Measurements from ENCODE around the gene RPS15. TPM values are rescaled to one million over a fixed set of nuclear protein-coding genes. Genes with fewer than 3 reads are reported as not detected.
"Not testable (repeated sequence)": the region's sequence is repeated elsewhere in the genome, so short reads cannot be mapped to it uniquely, and the experiment has no call there.

The RPS15 gene
- polyA plus RNA-seq, 12 donors = 661 to 1,382 (median 915) TPM; not detected in 1

DNA sequence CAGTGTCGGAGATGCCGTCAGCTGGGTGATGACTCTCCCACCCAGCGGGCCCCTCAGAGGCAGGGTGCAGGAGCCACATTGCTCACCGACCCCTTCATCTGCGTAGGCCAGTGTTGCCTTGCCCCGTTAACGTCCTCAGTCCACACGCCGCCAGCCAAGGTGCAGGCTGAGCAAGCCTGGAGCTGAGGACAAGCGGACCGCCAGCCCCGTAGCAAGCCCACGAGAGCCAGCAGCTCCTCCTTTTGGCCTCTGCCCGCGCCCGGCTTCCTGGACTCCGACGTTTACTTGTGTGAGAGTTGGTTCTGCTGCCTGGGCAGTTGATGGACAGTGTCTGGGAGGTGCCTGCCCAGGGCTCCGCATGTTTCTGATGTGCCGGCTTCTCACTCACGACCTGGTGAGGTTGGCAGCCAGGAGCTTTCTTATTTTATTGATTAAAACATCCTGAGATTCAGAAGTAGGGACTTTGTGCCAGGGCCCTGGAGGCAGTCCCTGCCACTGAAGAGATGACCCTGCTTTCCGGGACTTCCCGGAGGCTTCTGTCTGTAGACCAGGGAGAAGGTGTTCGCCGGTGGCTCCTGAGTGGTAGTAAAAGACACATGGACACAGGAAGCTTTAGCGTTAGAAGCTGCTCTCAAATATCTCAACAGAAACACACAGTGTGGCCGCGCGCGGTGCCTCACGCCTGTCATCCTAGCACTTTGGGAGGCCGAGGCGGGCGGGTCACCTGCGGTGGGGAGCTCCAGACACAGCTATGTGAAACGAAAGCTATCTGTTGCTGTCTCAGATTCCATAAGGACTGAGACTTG is 25.0 kb upstream of the RPS15 start:
- DNase-seq = no peak

DNA sequence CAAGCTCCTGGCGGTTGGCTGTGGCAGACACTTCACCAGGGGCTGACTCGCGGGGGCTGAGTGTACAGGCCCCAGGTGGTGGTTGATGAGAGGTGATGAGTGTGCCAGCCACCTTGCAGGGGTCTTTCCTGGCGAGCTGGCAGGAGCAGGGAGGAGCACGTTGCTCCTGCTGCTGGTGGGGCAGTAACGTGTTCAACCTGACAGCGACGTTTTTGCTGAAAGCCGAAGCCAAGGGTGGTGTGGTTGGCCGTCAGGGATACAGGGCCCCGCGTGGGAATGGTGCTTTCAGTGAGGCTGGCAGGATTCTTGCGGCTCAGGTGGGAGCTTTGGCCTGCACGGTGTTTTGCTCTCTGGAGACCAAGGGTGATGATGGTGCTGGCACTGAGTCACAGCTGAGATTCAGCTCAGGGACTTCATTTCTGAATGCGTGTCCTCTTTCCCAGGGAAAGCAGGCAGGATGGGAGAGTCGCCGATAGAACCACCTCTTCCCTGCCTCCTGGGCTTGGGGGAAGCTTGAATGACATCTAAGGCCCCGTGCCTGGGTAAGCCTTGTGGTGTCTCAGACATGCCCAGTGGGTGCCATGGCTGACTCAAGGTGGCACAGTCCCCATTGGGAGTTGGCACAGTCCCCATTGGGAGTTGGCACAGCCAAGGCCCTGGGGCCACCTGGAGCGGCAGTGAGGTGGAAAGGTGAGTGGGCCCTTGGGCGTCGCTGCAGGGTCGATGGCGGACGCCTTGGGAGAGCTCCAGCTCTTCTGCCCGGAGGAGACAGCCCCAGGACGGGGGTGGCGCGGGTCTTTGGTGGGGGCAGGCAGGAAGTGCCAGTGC is 22.0 kb upstream of the RPS15 start:
- DNase-seq = no peak

DNA sequence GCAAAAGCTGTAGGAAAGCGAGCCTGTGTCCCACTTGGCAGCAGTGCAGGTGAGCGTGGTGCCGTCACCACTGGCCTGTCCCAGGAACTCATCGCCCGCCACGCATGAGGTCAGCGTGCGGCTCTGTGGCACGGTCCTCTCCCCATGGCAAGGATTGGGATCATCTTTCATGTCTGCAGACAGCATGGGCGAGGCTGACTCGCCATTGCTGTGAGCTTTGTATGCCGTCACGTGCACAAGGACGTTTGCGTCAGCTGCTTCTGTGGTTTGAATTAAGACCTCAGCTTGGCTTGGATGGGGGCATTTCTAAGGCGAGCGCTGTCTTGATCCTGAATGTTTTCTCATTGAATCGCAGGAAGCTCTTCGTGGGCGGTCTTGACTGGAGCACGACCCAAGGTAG is 21.1 kb upstream of the RPS15 start:
- DNase-seq = no peak

DNA sequence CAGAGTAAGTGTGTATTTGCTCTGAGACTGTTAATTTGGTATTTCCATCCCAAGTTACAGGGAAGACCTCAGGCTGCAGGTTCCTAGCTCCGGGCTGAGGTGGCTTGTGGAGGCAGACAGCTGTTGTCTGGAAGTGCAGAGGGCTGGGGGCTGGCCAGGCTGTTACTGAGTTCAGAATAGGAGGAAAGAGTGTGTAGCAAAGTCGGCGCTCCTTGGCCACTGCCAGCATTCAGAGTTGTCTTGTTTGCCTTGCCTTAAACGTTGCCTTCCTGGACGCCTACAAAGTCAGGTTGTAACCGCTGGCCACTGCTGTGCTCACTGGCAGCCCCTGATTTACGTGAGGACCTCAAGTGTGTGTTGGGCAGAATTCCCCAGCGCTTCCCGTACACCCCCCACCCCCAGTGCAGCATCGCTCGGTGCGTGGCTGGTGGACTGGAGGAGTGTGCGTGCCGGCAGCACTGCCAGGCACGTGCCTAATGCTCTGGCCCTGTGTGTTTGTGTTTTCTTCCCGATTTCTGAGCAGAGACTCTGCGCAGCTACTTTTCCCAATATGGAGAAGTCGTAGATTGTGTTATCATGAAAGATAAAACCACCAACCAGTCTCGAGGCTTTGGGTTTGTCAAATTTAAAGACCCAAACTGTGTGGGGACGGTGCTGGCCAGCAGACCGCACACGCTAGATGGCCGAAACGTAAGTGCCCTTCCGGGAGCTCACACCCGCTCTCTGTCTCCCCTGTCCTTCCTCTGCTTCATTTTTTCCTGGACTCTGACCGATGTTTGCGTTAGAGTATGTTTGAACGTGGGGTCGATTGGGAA is 20.3 kb upstream of the RPS15 start:
- no peak for DNase-seq

DNA sequence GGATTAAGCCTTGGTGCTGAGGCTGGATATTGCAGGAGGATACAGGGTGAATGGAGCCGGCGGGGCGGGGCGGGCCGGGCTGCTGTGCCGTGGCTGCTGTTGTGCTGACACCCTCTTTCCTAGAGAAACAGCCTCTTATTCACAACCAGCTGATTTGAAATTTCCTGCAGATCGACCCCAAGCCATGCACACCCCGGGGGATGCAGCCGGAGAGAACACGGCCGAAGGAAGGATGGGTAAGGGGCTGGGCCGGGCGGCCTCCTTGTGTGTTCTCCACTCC is 19.8 kb upstream of the RPS15 start:
- no peak for DNase-seq

DNA sequence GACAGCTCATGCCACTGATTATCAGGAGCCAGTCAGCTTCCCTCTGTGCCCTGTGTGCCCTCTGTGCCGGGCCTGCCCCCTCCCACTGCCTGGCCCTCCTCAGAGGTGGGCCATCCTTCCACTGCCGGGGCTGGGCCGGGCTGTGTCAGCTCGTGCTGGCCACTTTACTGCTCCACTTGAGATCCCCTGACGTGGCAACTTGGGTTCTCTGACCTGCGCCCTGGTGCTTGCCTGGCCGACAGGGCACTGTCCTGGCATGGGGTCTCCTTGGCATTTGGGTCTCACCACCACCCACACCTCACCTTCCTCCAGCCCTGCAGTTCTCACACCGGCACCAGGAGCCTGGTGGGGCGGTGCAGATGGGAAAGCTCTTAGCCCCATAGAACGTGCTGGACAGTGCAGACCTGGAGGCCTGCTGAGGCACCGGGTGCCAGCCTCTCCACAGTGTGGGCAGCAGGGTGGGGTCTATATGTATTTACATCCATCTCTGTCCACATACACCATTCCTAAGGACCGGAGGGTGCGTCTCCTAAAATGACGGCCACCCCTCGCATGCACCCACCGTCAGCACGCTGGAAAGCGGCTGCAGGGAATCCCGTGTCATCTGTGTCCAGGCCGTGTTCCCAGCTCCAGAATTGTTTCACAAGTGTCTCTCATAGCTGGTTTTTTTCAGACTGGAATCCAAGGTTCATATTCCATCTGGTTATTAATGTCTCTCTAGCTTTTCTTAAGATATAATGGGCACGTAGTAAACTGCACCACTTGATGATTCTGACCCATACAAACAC is 19.1 kb upstream of the RPS15 start:
- DNase-seq = no peak

DNA sequence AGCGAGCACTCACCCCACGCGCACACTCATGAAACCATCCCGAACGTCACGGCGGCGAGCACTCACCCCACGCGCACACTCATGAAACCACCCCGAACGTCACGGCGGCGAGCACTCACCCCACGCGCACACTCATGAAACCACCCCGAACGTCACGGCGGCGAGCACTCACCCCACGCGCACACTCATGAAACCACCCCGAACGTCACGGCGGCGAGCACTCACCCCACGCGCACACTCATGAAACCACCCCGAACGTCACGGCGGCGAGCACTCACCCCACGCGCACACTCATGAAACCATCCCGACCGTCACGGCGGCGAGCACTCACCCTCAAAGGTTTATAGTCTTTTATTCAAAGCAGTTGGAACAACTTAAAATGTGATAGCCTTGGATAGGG is 18.1 kb upstream of the RPS15 start:
- DNase-seq = not testable (repeated sequence)

DNA sequence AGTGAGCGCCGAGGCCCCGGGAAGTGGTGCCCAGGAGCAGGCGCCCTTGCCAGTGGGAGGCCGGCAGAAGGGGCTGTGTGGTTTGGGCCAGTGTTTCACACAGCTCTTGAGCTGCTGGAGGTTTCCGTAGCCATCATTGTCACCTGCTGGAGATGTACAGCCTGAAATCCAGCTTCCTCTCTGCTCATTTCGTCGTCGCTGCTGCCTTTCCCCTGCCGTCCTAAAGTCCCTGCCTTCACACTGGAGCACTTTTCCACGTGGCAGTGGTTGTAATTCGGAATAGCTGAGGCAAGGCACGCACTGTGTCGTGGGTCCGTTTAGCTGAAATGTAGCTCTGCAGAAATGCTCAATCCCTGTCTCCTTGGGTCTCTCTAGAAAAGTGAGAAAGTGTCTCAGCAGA is 17.6 kb upstream of the RPS15 start:
- no peak for DNase-seq

DNA sequence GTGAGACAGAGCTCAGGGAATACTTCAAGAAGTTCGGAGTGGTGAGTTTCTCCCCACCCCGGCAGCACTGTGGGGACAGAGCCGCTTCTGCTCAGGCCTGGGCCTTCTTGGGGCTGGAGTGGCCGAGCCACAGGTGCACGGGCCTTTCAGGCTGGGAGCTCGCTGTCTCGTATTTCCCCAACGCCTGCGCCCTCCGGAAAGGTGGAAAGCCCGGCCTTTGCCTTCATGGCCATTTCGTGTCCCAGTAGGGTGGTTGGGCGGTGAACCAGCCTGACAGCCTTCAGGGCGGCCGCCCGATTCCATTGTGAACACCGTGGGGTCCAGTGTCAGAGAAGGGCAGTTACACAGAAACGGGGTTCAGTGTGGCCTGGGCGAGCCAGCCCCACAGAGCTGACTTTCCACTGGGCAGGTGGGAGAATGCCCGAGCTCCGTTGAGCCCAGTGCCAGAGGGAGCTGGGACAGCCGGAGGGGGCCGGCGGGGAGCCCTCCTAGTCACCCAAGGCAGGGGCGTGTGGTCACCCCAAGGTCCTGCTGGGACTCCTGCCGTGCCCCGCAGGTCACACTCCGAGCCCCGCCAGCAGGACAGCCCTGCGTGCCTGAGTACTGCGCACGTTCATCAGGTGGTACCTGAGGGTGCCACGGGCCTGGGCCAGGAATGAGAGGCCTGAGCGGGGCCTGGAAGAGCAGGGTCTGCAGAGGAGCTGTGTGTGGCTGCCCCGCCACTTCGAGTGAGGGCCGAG is 16.8 kb upstream of the RPS15 start:
- DNase-seq = no peak

DNA sequence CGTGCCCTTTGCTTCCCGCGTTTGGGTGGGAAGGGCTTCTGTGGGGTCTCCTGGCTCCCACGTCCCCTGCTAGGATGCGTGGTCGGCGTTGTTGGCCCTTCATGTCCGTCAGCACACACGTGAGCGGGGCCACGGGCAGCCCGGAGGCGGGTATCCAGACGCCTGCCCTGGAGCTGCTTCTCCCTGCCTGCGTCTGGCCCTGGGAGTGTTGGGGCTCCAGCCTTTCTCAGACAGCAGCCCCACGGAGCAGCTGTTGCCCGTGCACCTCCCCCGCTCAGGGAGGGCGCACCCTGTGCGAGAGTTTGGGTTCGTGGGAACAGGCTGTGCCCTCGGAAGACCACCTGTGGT is 16.3 kb upstream of the RPS15 start:
- DNase-seq = no peak

DNA sequence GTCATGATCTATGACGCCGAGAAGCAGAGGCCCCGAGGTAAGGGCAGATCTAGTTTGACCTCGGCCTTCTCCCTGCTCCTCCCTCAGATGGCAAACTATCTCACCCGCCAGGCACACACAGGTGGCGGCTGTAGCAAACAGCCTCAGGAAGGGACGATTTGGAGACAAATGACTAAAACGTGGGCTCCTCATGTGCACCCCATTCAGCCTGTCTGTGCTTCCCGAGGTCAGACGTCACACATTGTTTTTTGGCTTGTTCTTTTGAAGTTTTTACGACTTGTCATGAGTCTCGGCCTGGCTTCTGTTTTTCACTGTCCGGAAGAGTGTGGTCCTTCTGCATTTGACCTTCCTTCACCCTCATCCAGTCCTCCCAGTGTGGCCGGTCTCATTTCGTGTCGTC is 15.8 kb upstream of the RPS15 start:
- no peak for DNase-seq

DNA sequence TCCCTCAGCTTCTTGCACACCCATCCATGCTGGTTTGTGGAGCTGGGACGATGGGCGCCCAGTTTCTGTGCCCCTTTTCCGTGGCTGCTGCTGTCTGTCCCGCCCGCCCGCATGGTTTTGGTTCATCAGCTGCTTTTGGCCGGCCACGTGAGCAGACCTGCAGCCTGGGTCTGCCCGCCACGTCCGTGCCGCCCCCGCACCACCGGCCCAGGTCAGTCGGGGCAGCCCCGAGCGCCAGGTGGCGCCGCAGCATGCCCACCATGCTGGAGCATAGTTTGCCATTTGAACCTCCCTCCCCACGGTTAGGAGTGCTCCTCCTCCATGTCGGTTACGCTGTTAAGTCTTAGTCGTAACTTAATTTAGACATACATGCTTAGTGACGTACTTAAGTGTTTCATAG is 15.3 kb upstream of the RPS15 start:
- no peak for DNase-seq

DNA sequence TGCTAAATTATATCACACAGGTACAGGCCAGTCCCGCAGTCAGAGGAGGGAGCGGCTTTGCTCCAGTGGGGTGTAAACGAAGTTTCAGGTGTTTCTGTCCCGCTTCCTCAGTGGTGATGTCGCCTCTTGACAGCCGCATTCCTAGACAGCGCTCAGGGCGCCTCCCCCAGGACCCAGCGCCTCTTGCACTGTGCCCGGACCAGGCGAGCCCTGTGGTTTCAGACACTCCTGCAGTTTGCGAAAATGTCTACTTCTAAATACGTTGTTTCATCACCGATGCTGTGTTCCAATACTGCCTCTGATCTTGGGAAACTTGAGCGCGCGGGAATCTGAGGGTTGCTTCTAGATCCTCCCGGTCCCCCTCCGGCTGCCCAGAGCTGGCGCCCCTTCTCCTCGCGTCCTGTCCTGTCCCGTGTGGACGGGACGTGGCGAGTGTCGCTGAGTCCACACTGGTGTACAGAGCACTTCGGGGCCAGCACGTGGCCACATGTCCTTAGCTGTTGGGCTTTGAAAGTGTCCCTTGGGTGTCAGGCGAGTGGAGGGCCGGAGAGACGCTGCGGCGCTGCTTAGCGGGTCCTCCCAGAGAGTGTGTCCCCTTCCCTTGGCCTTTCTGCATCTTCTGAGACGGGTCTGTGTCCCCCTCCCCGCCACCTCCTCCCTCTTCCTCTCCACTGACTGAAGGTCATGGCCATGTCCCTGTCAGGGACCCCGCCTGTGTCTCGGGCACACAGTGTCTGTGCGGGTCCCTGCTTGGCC is 14.6 kb upstream of the RPS15 start:
- DNase-seq = no peak

DNA sequence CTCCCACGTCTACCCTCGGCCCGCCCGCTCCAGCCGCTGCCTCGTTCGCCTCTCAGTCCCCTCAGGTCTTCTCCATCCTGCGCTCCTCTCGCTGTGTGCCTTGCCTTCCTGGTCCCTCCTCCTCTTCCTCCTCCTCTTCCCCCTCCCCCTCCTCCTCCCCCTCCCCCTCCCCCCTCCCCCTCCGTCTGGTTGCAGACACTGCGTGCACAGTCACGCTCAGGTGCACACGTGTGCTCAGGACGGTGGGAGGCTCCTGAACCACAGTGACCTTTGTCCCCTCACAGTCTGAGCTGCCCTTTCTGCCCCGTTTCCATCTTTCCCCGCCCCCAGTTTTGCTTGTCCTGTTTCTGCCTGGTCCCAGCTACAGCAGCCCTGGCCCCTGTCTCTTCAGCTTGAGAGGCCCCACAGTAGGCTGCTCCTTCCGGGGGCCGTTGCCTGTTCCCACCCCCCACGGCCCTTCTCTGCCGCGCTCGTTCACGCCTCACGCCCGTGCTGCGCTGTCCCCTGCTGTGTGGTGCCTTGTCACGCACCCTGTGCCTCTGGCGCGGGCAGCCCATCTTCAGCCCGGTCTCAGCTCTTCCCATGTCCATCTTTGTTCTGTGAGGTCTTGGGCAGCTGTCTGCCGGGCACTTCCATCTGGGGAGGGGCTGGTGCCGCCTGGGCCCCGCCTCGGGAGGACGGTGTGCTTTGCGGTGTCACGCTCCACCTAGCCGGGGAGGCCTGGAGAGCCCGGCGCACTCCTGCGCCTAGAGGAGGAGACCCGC is 13.8 kb upstream of the RPS15 start:
- DNase-seq = no peak

DNA sequence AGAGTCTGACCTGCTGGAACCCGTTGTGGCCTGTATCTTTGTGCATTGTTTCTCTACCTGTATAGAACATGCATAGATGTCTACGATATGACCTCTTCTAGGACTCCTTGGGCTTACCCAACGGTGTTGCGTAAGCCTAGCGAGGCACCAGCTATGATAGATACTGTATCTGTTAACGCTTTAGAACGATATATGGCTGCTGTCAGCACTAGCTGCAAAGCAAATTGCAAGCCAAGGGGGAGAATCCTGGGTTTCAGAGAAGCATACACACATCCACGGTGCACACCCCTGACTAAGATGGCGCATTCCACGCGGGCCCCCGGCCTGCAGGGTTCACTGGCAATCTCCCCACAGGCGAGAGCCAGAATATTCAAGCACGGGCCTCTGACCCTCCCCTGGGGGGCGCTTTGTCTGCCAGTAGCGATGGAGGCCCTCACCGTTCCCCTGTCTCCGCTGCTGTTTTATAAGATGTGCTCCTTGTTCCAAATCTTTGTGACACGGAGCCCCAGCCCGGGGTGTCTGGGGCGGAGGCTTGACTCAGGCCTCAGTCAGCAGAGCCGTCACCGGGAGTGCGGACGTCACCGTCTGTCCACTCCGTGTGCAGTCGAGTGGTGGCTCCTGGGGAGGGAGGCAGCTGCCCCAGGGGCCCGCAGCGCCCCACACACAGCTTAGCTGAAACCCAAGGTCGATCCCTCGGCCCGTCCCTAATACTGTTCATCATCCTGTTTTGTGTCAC is 12.9 kb upstream of the RPS15 start:
- DNase-seq = no peak

DNA sequence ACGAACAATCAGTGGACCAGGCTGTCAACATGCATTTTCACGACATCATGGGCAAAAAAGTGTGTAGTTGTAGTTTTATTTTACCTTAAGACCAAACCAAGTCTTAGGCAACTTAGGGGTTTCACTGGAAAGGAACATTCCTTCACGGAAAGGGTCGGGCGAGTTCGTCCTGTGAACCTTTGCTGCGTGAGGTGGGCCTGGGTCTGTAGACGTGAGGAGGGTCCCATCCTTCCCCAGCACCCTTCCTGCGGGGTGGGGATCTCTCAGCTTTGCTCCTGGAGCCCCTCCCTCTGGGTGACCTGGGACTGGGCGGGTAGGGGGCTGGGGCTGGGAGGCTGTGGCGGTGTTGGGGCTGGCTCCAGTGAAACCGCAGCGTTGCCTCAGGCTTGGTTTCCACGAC is 12.3 kb upstream of the RPS15 start:
- DNase-seq = no peak

DNA sequence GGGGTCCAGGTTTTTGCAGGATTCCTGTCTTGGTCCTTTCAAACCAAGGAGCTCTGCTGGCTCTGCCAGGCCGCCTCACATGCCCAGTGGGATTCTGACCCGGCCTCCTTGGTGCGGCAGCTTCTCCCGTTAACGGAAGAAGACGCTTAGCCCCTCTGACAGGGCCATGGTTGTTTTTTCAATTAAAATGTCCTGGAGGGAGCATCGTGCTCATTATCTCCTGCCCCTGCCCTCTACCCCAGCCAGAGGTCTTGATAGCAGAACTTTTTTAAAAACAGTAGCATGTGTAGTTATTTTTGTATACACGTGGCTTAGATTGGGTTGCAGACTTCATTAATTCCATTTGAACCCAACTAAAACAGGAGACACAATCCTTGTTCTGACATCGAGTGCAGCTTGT is 11.5 kb upstream of the RPS15 start:
- DNase-seq = no peak

DNA sequence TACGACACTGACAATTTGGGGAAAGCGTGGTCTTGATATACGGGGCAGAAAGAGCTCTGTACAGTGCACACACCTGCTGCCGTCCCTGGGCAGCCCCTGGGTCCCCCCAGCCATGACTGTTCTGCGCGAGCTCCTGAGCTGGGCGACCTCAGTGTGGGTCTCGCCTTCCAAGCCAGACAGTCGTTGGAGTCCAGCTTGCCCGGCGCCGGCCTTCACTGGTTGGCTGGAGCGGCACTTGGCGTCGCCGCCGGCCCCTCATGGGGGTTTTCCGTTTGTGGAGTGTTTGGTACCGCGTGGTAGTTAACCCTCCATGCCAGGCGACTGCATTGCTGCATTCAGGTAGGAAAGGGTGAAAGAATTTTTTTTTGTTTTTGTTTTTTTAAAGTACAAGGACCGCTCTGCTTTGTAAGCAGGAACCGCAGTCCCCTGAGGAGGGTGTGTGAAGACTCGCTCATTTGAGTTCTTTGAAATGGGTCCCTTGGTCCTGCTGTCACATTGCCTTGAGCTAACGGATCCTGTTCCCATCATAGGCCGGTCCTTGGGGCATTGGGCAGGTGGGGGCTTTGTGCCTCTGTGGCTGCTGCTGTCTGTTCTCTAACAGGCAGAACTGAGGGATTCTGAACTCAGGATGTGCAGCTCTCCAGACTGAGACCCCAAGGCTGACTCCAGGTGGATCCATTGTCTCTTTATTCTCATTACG is 10.8 kb upstream of the RPS15 start:
- DNase-seq = no peak

Data from muscle of arm (tissue), 12 donors.